ENCODE data around the gene CAMK2A. TPM values are rescaled to one million over a fixed set of nuclear protein-coding genes. Genes with fewer than 3 reads are reported as not detected.
A peak's percentile ranks its signal among the peaks of the same experiment; 100 is the strongest.

The CAMK2A gene
- total RNA-seq, 1 experiment from 2014 or later, result 0.33 TPM

GRCh38 chr5:150283904-150284303 lies 5.7 kb downstream of the CAMK2A start:
- Histone ChIP-seq H2BK12ac (ENCODE audit: insufficient read length, low read depth, low read length) (no peak overlapping the region), H3K9ac (ENCODE audit: extremely low read depth, insufficient read length, low read length) (no peak overlapping the region), H3K79me1 (ENCODE audit: insufficient read depth, low read depth, low read length, poor library complexity, severe bottlenecking) (no peaks in the 10 kb centered on the region), H2AFZ (ENCODE audit: low read length) (no peak overlapping the region), H3K56ac (ENCODE audit: insufficient read length, low read depth, low read length) (no peak overlapping the region), H2BK20ac (ENCODE audit: low read depth, low read length, poor library complexity, severe bottlenecking) (no peak overlapping the region), H3K4ac (ENCODE audit: low read depth, low read length) (no peak overlapping the region), H3K4me2 (ENCODE audit: insufficient read depth, insufficient read length, low read length) (no peak overlapping the region), H3K4me1 (ENCODE audit: insufficient read depth, low read length) (no peaks in the 10 kb centered on the region), H3K18ac (ENCODE audit: insufficient read length, low read depth, low read length) (no peak overlapping the region), H3K23me2 (ENCODE audit: insufficient read length, low read depth, low read length, poor library complexity, severe bottlenecking) (no peaks in the 10 kb centered on the region), H3K9me3 (ENCODE audit: control insufficient read depth, low read depth, low read length) (no peaks in the 10 kb centered on the region), H3K14ac (ENCODE audit: insufficient read depth, low read length) (no peak overlapping the region), H3K79me2 (ENCODE audit: insufficient read depth, low read length) (no peaks in the 10 kb centered on the region), H3K23ac (ENCODE audit: insufficient read length, low read depth, low read length) (no peak overlapping the region), H2AK5ac (ENCODE audit: insufficient read length, low read length) (no peak overlapping the region), H3T11ph (ENCODE audit: low read length) (no peak overlapping the region), H2BK120ac (ENCODE audit: low read depth, low read length, poor library complexity, severe bottlenecking) (no peak overlapping the region), H2BK15ac (ENCODE audit: low read depth, low read length) (no peak overlapping the region), H2BK5ac (ENCODE audit: insufficient read length, low read length) (no peak overlapping the region), H3K27ac (ENCODE audit: insufficient read length, low read depth, low read length) (no peak overlapping the region), H4K91ac (ENCODE audit: insufficient read length, low read depth, low read length) (no peak overlapping the region), H4K20me1 (ENCODE audit: control insufficient read depth, insufficient read depth, insufficient read length) (no peaks in the 10 kb centered on the region), H3K27me3 (ENCODE audit: insufficient read depth, low read length) (no peaks in the 10 kb centered on the region), H4K5ac (ENCODE audit: insufficient read length, low read depth, low read length) (no peak overlapping the region), H4K8ac (replicated peaks; ENCODE audit: insufficient read length, low read depth, low read length) (no peak overlapping the region)
- H3K27ac Mint-ChIP-seq, result peak overlapping the region in 1 of 3 experiments; percentile 41; a peak in 1 of 7 replicates
- peaks cover 18% of the 10 kb centered on the region for H3K27me3 Mint-ChIP-seq (ENCODE audit: low read depth)
- H3K4me1 Mint-ChIP-seq, result peaks cover 13 to 24% of the 10 kb centered on the region in 2 experiments
- no peak for DNase-seq
- H3K36me3 Mint-ChIP-seq (ENCODE audit: insufficient read depth in 1 of 3, low read depth in 3 of 3), result no peaks in the 10 kb centered on the region
- no peak overlapping the region; a peak in 1 of 5 replicates for H3K4me3 Mint-ChIP-seq
- no CpG with 5 or more reads among the region's 3 CpGs for WGBS (ENCODE audit: extremely low coverage, insufficient read length, low lambda C conversion rate)
- TF ChIP-seq, protein P1, sequence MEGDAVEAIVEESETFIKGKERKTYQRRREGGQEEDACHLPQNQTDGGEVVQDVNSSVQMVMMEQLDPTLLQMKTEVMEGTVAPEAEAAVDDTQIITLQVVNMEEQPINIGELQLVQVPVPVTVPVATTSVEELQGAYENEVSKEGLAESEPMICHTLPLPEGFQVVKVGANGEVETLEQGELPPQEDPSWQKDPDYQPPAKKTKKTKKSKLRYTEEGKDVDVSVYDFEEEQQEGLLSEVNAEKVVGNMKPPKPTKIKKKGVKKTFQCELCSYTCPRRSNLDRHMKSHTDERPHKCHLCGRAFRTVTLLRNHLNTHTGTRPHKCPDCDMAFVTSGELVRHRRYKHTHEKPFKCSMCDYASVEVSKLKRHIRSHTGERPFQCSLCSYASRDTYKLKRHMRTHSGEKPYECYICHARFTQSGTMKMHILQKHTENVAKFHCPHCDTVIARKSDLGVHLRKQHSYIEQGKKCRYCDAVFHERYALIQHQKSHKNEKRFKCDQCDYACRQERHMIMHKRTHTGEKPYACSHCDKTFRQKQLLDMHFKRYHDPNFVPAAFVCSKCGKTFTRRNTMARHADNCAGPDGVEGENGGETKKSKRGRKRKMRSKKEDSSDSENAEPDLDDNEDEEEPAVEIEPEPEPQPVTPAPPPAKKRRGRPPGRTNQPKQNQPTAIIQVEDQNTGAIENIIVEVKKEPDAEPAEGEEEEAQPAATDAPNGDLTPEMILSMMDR (conservative IDR thresholded peaks at IDR 0.05), result no peak
- H3K9me3 Mint-ChIP-seq, result no peaks in the 10 kb centered on the region

Measured in H9 (cell line).